GF-D8 (cell line): ENCODE measurements around the gene TBC1D10A.

ENCODE experiments used
- DNase-seq: peaks from one replicate; lab custom pipeline; 2025; lab: John Stamatoyannopoulos, UW

The TBC1D10A gene

GRCh38 chr22:30285846-30286200 lies 40.9 kb downstream of the TBC1D10A start:
- no peak for DNase-seq

DNA sequence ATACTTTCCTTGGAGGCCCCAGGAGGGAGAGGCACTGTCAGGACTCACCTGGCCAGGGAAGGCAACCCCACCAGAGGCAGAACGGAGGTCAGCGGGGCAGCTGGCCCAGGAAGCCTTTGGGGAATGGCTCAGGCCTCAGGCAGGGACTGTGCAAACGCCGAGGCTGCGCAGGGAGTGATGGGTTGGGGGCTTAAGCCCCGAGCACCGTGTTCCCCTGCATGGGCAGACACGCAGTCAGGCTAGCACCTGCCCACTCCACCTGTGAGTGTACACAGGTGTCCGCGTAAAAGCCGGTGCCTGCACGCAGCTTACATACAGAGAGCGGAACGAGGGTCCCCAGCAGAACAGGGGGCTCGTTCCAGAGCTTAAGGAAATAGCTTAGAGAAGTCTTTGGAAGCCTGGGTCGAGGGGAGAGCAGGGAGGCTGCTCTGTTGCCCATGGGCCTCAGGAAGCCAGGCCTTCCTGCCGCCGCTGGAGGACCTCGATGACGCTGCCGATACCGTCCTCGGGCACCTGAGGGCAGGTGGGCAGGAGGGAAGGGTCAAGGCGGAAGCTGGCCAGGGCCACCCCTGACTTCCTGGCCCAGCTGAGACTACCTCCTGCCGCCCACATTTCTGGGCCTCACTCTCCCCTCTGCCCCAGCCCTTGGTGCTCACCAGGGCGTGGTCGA lies 41.4 kb downstream of the TBC1D10A start:
- no peak for DNase-seq

GRCh38 chr22:30284666-30285065 lies 42.1 kb downstream of the TBC1D10A start:
- DNase-seq = no peak

DNA sequence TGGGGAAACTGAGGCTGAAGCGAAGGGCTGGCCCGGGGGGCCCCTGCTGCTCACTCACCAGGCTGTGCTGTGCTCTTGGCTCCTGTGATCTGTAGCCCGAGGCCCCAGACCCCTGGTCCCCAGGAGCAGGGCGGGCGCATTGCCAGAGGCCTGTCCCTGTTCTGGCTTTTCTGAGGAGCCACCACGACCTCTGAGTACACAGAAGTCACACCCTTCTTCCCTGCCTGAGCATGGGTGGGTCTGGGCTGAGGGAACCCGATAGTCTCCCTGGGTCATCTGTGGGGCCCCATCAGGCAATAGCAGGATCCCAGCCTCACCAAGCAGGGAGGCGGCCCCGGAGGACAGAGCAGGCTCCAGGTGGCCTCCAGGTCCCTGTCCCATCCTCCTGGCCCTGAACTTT lies 42.6 kb downstream of the TBC1D10A start:
- no peak for DNase-seq

DNA sequence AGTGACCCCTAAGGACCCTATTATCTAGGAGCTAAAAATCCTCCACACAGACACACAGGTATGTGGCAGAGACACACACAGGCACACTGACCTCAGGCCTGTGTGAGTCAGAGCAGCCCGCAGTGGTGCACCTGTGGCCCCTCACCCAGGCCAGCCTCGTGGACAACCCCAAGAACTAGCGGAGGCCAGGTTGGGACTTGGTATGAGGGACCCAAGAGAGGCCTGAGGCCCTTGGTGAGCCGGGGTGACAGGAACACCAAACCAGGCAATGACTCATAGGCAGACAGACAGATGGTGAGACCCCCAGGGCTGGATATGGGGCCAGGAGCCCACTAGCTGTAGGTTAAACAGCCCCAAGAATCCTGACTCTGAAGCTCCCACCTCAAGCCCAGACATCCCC lies 43.4 kb downstream of the TBC1D10A start:
- no peak for DNase-seq

GRCh38 chr22:30282616-30283046 lies 44.1 kb downstream of the TBC1D10A start:
- DNase-seq = peak; percentile 32

DNA sequence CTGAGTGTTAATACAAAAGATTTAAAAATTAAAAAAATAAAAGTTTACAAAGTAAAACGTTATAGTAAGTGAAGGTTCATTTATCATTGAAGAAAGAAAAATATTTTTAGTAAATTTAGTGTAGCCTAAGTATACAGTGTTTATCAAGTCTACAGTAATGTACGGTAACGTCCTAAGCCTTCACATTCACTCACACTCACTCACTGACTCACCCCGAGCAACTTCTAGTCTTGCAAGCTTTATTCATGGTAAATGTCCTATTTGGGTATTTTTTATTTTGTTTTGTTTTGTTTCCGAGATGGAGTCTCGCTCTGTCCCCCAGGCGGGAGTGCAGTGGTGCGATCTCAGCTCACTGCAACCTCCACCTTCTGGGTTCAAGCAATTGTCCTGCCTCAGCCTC lies 46.2 kb downstream of the TBC1D10A start:
- no peak for DNase-seq

DNA sequence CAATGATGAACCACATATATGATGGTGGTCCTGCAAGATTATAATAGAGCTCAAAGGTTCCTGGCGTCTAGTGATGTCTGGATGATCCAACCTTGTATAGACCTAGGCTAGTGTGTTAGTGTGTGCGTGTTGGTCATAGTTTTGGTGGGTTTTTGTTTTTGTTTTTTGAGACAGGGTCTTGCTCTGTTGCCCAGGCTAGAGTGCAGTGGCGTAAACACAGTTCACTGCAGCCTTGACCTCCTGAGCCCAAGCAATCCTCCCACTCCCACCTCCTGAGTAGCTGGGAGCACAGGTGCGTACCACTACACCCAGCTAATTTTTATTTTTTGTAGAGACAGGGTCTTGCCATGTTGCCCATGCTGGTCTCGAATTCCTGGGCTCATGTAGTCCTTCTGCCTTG lies 46.8 kb downstream of the TBC1D10A start:
- DNase-seq = no peak

DNA sequence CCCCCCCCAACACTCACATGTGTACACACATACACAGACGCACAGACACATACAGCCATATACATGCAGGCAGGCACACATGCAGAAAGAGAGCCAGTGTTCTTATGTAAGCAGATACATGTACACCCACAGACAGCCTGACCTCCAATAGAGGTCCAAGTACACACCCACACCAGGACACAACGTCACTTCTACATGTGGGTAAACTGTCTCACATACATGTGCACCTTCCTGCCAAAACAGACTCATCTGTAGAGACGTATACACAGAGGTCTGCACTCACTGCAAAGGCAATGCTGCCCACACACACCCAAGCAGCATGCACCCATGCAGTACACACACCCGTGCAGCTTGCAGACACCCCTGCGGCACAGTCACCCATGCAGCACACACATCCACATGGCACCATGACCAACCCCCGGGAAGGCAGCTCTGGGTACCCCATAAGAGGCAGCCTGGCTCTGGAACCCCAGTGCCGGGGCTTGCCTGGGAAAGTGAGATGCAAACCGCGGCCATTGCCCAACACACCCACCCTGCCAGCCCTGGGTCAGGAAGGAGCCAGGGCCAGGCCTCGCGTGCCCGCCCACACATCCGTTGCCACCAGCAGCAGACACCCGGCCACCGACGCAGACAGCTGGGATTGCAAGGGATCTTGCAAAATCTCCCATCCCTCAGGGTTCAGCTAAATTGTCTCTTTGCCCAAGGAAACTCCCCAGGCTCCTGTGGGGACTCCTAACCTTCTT lies 47.5 kb downstream of the TBC1D10A start:
- DNase-seq = peak; percentile 89

GRCh38 chr22:30277547-30278344 lies 49.0 kb downstream of the TBC1D10A start:
- no peak for DNase-seq

DNA sequence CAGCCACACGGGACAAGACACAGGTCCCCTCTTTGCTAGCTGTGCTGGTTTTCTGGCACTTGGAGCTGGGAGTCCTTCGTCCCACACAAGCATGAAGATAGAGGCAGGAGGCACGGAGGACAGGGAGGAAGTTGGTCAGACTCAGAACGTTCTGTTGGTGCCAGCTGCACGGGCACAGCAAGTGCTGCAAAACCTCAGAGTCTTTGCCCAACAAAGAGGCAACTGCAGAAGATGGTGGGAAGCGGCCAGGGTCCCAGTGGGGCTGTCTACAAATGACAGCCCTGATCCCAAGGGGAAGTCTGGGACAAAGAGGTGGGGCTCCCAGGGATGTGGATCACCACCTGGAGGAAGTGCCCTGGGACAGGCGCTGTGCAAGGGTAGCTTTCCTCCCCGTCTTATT lies 50.7 kb downstream of the TBC1D10A start:
- peak; percentile 35 for DNase-seq

GRCh38 chr22:30275625-30276024 lies 51.1 kb downstream of the TBC1D10A start:
- DNase-seq = no peak

- DNase-seq = no peak
Measured at GRCh38 chr22:30274437-30274812, 52.3 kb downstream of the TBC1D10A start.

DNA sequence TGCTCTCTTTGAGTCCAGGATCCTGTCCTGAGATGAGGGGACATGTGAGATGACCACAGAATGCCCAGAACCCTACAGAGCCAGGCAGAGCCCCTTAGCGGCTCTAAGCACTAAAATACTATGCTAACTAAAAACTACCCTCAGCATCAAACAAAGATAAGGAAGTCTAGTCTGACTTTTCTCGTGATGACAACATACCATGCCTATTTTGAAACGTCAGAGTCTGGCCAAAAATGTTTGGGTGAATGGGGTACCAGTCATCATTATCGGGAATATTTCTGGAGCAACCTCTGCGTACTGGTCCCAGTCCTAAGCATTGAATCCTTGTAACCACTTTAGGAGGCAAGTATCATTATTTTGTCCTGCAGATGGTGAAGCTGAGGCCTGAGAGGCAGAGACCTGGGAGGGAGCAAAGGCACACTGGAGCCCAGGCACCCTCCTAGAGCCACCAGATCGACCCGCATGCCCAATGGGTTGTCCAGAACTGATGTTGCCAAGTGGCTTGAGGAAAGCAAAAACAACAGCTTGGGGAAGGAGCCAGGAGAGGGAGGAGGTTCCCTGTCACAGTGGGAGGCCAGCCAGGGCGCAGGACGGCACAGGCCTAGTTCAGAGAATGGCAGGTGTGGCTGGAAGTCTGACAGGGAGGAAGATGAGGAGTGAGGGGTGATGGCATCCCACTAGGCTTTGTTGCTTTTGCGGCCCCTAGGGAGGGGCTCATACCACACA lies 52.9 kb downstream of the TBC1D10A start:
- DNase-seq = no peak

GRCh38 chr22:30272781-30273601 lies 53.8 kb downstream of the TBC1D10A start:
- DNase-seq = peak; percentile 82

- peak; percentile 84 for DNase-seq
Measured at GRCh38 chr22:30270832-30271231, 55.9 kb downstream of the TBC1D10A start.

- DNase-seq = no peak
Measured at GRCh38 chr22:30268331-30268730, 58.4 kb downstream of the TBC1D10A start.

- DNase-seq = peak; percentile 66
Measured at GRCh38 chr22:30267382-30268302, 59.1 kb downstream of the TBC1D10A start.

DNA sequence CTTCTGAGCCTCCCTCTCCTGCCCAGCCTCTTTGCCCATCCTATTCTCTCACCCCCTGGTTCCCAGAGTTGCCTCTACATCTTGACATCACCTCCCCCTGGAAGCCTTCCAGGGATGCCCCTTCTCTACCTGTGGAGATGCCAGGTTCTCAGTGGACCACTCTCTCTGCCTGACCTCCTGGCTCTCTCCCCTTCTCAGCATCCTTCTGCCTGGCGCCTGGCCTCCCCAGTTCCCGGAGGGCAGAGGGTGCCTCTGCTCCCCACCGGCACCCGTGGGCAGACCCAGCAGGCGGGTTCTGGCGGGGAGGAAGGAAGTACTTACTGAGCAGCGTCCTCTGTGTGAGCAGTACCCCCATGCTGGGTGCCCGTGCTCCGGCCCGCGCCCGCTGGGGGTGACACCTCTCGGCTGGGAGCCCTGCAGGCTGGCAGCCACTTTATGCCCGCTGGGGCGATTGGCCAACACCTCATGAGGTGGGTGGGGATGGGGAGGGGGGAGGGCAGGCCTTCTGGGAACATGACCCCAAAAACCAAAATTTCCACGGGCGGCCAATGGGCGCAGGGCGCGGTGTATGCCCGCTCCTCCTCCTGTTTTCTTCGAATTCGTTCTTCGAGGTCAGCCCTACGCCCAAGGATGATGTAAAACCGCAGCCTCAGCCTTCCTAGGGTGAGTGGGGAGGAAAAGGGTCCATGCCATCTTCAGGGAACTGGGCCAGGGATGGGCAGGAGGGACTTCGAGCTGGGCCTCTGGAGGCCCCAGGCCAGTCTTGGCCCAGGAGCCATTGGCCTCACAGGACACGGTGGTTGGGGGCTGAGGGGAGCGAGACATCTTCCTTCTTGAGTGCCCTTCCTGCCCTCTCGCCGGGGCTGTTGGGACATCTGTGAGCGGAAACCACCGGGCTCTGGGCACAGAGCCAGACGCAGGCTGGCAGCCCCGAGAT lies 60.0 kb downstream of the TBC1D10A start, which contains the start of gene OSM:
Gene OSM, minus strand, starts transcription at position 407 of the 937 bp plus-strand sequence. Its CDS starts 52 bp downstream, at position 355.
- DNase-seq = peak; percentile 88
